Activated CD4-positive, alpha-beta T cell treated with anti-CD3 and anti-CD28 coated beads, Interleukin-2, amount 50 U/mL, for 1 hour (primary cell): Measurements from ENCODE around the gene CPD.

Experiments used
- DNase-seq: peaks from one replicate; pipeline ENCODE4 v3.0.0-alpha.2; 2020

The CPD gene

DNA sequence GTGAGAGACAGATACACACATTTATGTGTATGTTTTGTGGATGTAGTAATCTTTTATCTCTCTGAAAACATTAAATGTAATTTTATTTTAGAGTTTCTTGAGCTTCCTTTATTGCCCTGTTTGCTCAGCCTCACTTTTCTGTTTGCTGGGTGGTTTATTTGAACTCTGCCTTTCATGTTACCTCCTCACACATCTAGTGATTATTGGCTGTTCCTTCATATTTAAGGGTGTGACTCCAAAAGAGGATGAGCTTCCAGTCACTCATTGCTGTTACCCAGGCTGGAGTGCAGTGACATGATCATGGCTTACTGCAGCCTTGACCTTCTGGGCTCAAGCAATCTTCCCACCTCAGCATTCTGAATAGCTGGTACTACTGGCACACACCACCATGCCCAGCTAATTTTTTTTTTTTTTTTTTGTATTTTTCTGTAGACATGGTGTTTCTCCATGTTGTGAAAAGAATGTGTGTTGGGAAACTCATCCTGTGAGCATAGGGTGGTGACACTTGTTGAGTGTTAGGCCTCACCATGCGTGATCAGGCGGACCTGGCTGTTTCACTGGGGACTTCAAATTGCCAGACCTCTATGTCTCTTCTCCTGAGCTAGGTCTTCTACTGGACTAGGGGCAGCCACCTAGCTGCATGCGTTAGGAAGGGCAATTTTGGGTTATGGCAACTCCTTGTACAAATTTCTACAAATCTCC is 136.3 kb downstream of the CPD start:
- DNase-seq: no peak

DNA sequence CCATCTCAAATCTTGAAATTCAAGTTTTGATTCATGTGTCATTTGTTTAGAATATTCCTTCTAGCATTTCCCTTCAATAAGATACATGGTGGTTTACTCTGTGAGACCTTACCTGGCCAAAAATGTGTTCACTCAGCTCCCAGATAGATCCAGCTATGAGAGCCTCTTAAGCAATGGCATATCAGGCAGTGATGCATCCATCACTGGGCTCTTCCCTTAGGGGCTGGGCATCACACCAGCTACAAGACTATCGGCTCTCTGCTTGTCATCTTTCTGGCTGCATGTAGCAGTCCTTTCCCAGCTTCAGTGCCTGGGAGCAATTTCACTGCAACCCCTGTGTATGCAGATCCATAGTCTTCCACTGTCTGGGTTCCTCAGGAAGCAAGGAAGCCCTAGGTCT is 139.1 kb downstream of the CPD start:
- DNase-seq: no peak

DNA sequence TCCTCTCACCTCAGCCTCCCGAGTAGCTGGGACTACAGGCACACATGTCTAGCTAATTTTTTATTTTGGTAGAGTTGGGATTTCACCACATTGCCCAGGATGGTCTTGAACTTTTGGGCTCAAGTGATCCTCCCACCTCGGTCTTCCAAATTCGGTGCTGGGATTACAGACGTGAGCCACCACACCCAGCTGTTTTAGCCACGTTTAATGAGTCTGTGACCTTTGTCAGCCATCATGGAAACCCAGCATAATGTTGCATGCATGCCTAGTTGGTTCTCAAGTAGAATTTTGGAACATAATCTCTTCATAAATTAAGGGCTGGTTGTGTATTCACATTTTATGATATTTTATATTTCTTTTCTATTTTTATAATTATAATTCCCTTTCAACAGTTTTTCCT is 140.4 kb downstream of the CPD start:
- no peak for DNase-seq
